Mesenchymal stem cell (in vitro differentiated cells and primary cell): ENCODE results near the gene PON3.

Experiments used
- DNase-seq: peaks from one replicate; pipeline ENCODE4 v3.0.0-alpha.2; 2013
- H2AFZ ChIP-seq: one replicate; pipeline ENCODE4 v1.6.1; 2013; ENCODE audit warnings: low read depth, mild to moderate bottlenecking, control low read depth, inconsistent platforms, low read length, moderate library complexity
- H2AK5ac ChIP-seq: 2 replicates; pipeline ENCODE4 v1.6.1; 2013; ENCODE audit warnings: low read length, moderate library complexity, mild to moderate bottlenecking, inconsistent platforms; ENCODE audit not compliant: severe bottlenecking
- H2BK120ac ChIP-seq: one replicate; pipeline ENCODE4 v1.6.1; 2013; ENCODE audit warnings: low read depth, mild to moderate bottlenecking, inconsistent platforms, low read length, moderate library complexity
- H2BK12ac ChIP-seq, 2 experiments: one replicate each; pipeline ENCODE4 v1.6.1; 2013; ENCODE audit warnings: inconsistent platforms in 2 of 2, low read length in 2 of 2, mild to moderate bottlenecking in 2 of 2, moderate library complexity in 2 of 2, control low read depth in 1 of 2
- H2BK15ac ChIP-seq: one replicate; pipeline ENCODE4 v1.6.1; 2013; ENCODE audit warnings: mild to moderate bottlenecking, low read depth, inconsistent platforms; ENCODE audit not compliant: poor library complexity, severe bottlenecking
- H2BK5ac ChIP-seq: 2 replicates; pipeline ENCODE4 v1.6.1; 2013; ENCODE audit warnings: low read depth, mild to moderate bottlenecking, low read length, control low read depth, inconsistent platforms; ENCODE audit not compliant: poor library complexity, severe bottlenecking
- H3K14ac ChIP-seq, 2 experiments: one replicate each; pipeline ENCODE4 v1.6.1; 2013; ENCODE audit warnings: inconsistent platforms in 2 of 2, low read length in 2 of 2, control low read depth in 1 of 2, mild to moderate bottlenecking in 1 of 2, moderate library complexity in 1 of 2
- H3K18ac ChIP-seq, 2 experiments: one replicate each; pipeline ENCODE4 v1.6.1; 2013; ENCODE audit warnings: inconsistent platforms in 2 of 2, low read length in 2 of 2, control low read depth in 1 of 2, low read depth in 1 of 2, mild to moderate bottlenecking in 1 of 2
- H3K23ac ChIP-seq, 2 experiments: one replicate each; pipeline ENCODE4 v1.6.1; 2013; ENCODE audit warnings: inconsistent platforms in 2 of 2, low read length in 2 of 2, mild to moderate bottlenecking in 2 of 2, moderate library complexity in 2 of 2, control low read depth in 1 of 2
- H3K27ac ChIP-seq: 2 replicates; pipeline ENCODE4 v1.5.1; 2013; ENCODE audit warnings: mild to moderate bottlenecking, moderate library complexity, low read length, control low read depth, inconsistent platforms; ENCODE audit not compliant: poor library complexity, severe bottlenecking
- H3K27me3 ChIP-seq, 2 experiments: 2 replicates each; pipeline versions ENCODE4 v1.6.1 to v1.7.0; 2013; ENCODE audit warnings: low read length in 2 of 2, mild to moderate bottlenecking in 2 of 2, moderate library complexity in 2 of 2, control low read depth in 1 of 2, inconsistent platforms in 1 of 2; ENCODE audit not compliant: control insufficient read depth in 1 of 2, insufficient read depth in 1 of 2
- H3K36me3 ChIP-seq, 2 experiments: 2 replicates each; pipeline versions ENCODE4 v1.6.1 to v1.7.0; 2013; ENCODE audit warnings: low read length in 2 of 2, control low read depth in 1 of 2, inconsistent platforms in 1 of 2, low read depth in 1 of 2, mild to moderate bottlenecking in 1 of 2; ENCODE audit not compliant: insufficient read depth in 2 of 2, control insufficient read depth in 1 of 2
- H3K4ac ChIP-seq, 2 experiments: one replicate each; pipeline ENCODE4 v1.6.1; 2013; ENCODE audit warnings: inconsistent platforms in 2 of 2, low read length in 2 of 2, mild to moderate bottlenecking in 2 of 2, moderate library complexity in 2 of 2, control low read depth in 1 of 2, low read depth in 1 of 2
- H3K4me1 ChIP-seq: 2 replicates; pipeline ENCODE4 v1.6.1; 2013; ENCODE audit warnings: low read depth, low read length, control low read depth; ENCODE audit not compliant: control insufficient read depth, insufficient read depth
- H3K4me2 ChIP-seq: 2 replicates; pipeline ENCODE4 v1.6.1; 2013; ENCODE audit warnings: low read length, mild to moderate bottlenecking, inconsistent platforms; ENCODE audit not compliant: poor library complexity, severe bottlenecking
- H3K4me3 ChIP-seq, 2 experiments: 2 replicates each; pipeline versions ENCODE4 v1.5.1 to v1.7.0; 2013; ENCODE audit warnings: low read length in 2 of 2, mild to moderate bottlenecking in 2 of 2, control low read depth in 1 of 2, low read depth in 1 of 2; ENCODE audit not compliant: insufficient read depth in 1 of 2
- H3K79me1 ChIP-seq: replicated peaks from 2 replicates; pipeline ENCODE4 v1.6.1; 2013; ENCODE audit warnings: mild to moderate bottlenecking, control low read depth, low read length, inconsistent platforms; ENCODE audit not compliant: poor library complexity, severe bottlenecking
- H3K9ac ChIP-seq: 2 replicates; pipeline ENCODE4 v1.7.0; 2013; ENCODE audit warnings: mild to moderate bottlenecking, low read length, moderate library complexity
- H3K9me3 ChIP-seq: 2 replicates; pipeline ENCODE4 v1.7.0; 2013; ENCODE audit warnings: mild to moderate bottlenecking, low read length; ENCODE audit not compliant: control insufficient read depth
- H4K8ac ChIP-seq: one replicate; pipeline ENCODE4 v1.6.1; 2013; ENCODE audit warnings: inconsistent platforms, mild to moderate bottlenecking, low read length, moderate library complexity
- H4K91ac ChIP-seq: one replicate; pipeline ENCODE4 v1.6.1; 2013; ENCODE audit warnings: mild to moderate bottlenecking, low read length, inconsistent platforms
- WGBS: methylation state at CpG from one replicate; pipeline ENCODE4 v1.1.7; 2013; ENCODE audit warnings: mixed read lengths; 5-methylcytosine and 5-hydroxymethylcytosine counted together

Gene PON3

DNA sequence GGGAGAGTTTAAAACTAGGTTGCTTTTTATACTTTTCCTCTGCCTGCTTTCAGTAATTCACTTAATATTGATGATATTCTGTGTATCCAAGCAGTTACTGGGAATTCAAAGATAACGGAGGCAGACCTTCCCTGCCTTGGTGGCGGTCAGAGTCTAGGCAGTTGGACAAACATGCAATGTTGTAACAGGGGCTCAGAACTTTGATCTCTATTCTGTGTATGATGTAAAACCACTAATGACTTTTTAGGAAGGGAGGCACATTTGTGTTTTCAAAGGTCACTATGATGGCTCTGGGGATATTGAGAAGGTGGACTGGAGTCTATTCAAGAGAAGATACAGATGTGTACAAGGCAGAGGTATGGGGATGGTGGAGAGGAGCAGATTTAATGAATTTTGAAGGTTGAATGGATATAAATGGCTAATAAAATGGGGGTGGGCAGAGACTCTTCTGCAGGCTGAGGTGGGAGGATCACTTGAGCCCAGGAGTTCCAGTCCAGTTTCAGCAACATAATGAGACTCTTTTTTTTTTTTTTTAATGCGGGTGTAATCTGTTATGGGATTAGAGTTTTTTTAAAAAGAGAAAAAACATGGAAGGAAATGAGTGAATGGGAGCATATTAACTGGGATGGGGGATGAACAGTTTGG is 44.3 kb upstream of the PON3 start:
- WGBS, result 99% methylated on average over 3 of the region's 3 CpGs

DNA sequence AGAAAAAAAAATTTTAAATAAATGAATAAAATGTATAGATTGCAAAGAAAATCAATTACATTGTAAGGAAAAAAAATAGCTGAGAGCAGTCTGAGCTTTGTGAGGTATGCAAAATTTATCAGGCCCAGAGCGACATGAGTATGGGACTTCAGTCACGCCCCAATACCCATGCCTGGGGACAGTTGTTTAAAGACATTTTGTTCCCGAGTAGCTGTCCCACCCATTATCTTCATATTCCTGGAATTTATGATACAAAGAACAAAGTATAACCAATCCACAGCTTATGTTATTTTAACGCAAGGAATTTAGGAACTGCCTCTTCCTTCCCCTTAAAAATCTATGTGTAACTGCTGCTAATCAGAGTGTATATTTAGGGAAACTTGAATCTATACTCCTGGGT is 40.2 kb upstream of the PON3 start:
- Histone ChIP-seq H3K23ac (no peak overlapping the region), H3K9me3 (no peaks in the 10 kb centered on the region), H3K4me2 (no peak overlapping the region), H3K4ac (no peak overlapping the region), H4K91ac (no peak overlapping the region), H2BK5ac (no peak overlapping the region), H2AK5ac (no peak overlapping the region), H3K79me1 (peaks cover 1% of the 10 kb centered on the region), H3K9ac (no peak overlapping the region), H3K4me3 (no peak overlapping the region), H4K8ac (no peak overlapping the region), H3K27ac (no peak overlapping the region), H2AFZ (no peak overlapping the region), H2BK12ac (no peak overlapping the region), H3K4me1 (peaks cover 14% of the 10 kb centered on the region), H3K18ac (no peak overlapping the region), H3K14ac (no peak overlapping the region), H2BK15ac (no peak overlapping the region), H3K36me3 (peaks cover 0 to 4% of the 10 kb centered on the region in 2 experiments), H3K27me3 (no peaks in the 10 kb centered on the region), H2BK120ac (no peak overlapping the region)
- no peak for DNase-seq
- WGBS, result 100% methylated on average over 3 of the region's 4 CpGs

More for the DNA sequence above, 44.3 kb upstream of the PON3 start:
- Histone ChIP-seq H3K9me3 (no peaks in the 10 kb centered on the region), H3K4me1 (peaks cover 3% of the 10 kb centered on the region), H3K4ac (no peak overlapping the region), H2AFZ (no peak overlapping the region), H2BK5ac (peak overlapping the region; percentile 2), H3K4me3 (no peak overlapping the region), H3K23ac (no peak overlapping the region), H3K79me1 (peaks cover 1% of the 10 kb centered on the region), H3K14ac (no peak overlapping the region), H3K18ac (no peak overlapping the region), H3K9ac (no peak overlapping the region), H2BK15ac (no peak overlapping the region), H3K27me3 (no peaks in the 10 kb centered on the region), H3K36me3 (no peaks in the 10 kb centered on the region), H2BK12ac (no peak overlapping the region), H2BK120ac (no peak overlapping the region), H2AK5ac (peak overlapping the region; percentile 15), H3K27ac (peak overlapping the region; percentile 96), H3K4me2 (no peak overlapping the region), H4K8ac (no peak overlapping the region), H4K91ac (no peak overlapping the region)
- no peak for DNase-seq

- Histone ChIP-seq H4K8ac (peak overlapping the region; percentile 100), H3K4me2 (peak overlapping the region; percentile 83), H3K23ac (peak overlapping the region in 1 of 2 experiments; percentile 80), H2BK5ac (peak overlapping the region; percentile 99), H3K27ac (peak overlapping the region; percentile 99), H3K4me1 (peaks cover 15% of the 10 kb centered on the region), H3K27me3 (no peaks in the 10 kb centered on the region), H3K9me3 (no peaks in the 10 kb centered on the region), H3K79me1 (peaks cover 1% of the 10 kb centered on the region), H3K36me3 (peaks cover 0 to 4% of the 10 kb centered on the region in 2 experiments), H2BK15ac (no peak overlapping the region), H3K9ac (peak overlapping the region; percentile 95), H3K14ac (peak overlapping the region in 1 of 2 experiments; percentile 96), H2AK5ac (peak overlapping the region; percentile 100), H2AFZ (peak overlapping the region; percentile 95), H3K4me3 (peak overlapping the region in 1 of 2 experiments; percentile 77), H2BK12ac (peak overlapping the region in 1 of 2 experiments; percentile 94), H3K18ac (peak overlapping the region; percentile 45 to 100), H4K91ac (peak overlapping the region; percentile 96), H3K4ac (peak overlapping the region; percentile 69 to 91), H2BK120ac (no peak overlapping the region)
- no peak for DNase-seq
- WGBS, result 26% methylated on average over 5 of the region's 9 CpGs
Observed at GRCh38 chr7:95435422-95435780, 39.2 kb upstream of the PON3 start.

DNA sequence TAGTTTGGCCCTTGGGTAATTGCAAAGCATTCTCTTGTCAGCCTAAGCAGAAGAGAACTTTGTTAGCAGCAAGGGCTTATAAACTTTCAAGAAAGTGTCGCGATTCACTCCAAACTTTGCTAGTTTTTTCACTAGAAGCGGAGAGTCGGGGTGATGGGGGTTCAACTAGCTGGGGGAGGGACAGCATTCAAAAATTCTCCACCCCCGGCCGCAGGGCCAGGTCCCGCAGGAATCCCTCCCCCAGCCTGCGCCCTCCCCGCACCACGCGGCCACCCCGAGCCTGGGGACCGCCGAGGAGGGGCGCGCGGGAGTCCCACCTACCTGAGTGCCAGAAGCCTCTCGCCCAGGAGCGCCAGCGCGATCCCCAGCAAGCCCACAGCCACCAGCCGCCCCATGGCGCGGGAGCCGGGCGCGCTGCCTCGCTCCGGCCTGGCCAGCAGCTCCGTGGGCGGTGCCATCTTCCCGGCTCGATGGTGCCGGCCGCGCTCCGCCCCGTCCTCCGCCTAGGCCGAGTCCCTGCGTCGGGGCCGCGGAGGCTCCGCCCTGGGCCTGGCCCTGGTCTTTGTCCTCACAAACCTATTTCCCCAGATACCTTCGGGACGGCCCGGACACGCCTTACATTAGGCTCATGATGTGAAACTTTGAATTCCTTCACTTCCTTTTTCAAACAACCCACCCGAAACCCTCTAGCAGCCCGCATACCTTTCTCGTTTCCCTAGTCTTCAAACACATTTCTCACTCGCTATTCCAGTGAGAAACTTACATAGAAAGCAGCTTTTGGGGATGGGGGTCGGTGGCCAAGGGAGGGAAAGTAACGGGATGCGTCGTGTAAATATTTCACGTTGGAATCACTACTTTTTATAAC is 38.6 kb upstream of the PON3 start, which contains the start of gene PON2:
PON2 (minus strand) TSS at position 472 of the 865 bp plus-strand sequence; CDS start at position 395, 77 bp downstream.
- Histone ChIP-seq H3K4me2 (peak within 1 kb of the TSS; percentile 83), H3K23ac (peak within 1 kb of the TSS in 1 of 2 experiments; percentile 99), H3K27me3 (no peaks in the 10 kb centered on the region), H2AK5ac (peak within 1 kb of the TSS; percentile 100), H3K9me3 (no peaks in the 10 kb centered on the region), H4K8ac (peak within 1 kb of the TSS; percentile 100), H3K36me3 (peaks cover 0 to 4% of the 10 kb centered on the region in 2 experiments), H3K14ac (peak within 1 kb of the TSS; percentile 86 to 100), H3K9ac (peak within 1 kb of the TSS; percentile 95), H2BK5ac (peak within 1 kb of the TSS; percentile 99), H2BK15ac (peak within 1 kb of the TSS; percentile 83), H2BK12ac (peak within 1 kb of the TSS; percentile 54 to 98), H4K91ac (peak within 1 kb of the TSS; percentile 100), H3K27ac (peak within 1 kb of the TSS; percentile 99), H3K18ac (peak within 1 kb of the TSS; percentile 100), H3K4ac (peak within 1 kb of the TSS; percentile 91), H2BK120ac (peak within 1 kb of the TSS; percentile 94), H3K79me1 (peaks cover 1% of the 10 kb centered on the region), H2AFZ (peak within 1 kb of the TSS; percentile 95), H3K4me1 (peaks cover 15% of the 10 kb centered on the region), H3K4me3 (peak within 1 kb of the TSS; percentile 77 to 92)
- under 1% methylated on average over 43 of the region's 58 CpGs for WGBS
- DNase-seq, result peak; percentile 83
